HG03354 (cell line): ENCODE results near the gene USP22.

Experiments used
- ATAC-seq: cut with Tn5 transposase; IDR thresholded peaks from one replicate; pipeline ENCODE4 v1.9.1; 2021; ENCODE audit warnings: mild to moderate bottlenecking; ENCODE audit not compliant: unreplicated experiment, poor library complexity, severe bottlenecking

USP22 gene

GRCh38 chr17:21025451-21025850 lies 17.4 kb downstream of the USP22 start:
- ATAC-seq, result no peak

- ATAC-seq, result no peak
Measured at GRCh38 chr17:21024024-21024423, 18.8 kb downstream of the USP22 start.

- no peak for ATAC-seq
Measured at GRCh38 chr17:21021208-21021803, 21.5 kb downstream of the USP22 start.

GRCh38 chr17:21020622-21021021 lies 22.2 kb downstream of the USP22 start:
- peak; percentile 12 for ATAC-seq

GRCh38 chr17:21019976-21020586 lies 22.7 kb downstream of the USP22 start:
- ATAC-seq, result peak; percentile 44

GRCh38 chr17:21018894-21019293 lies 23.9 kb downstream of the USP22 start:
- ATAC-seq, result no peak

- ATAC-seq, result no peak
Measured at GRCh38 chr17:21017861-21018260, 24.9 kb downstream of the USP22 start.

- no peak for ATAC-seq
Measured at GRCh38 chr17:21017256-21017655, 25.6 kb downstream of the USP22 start.

GRCh38 chr17:21016826-21017225 lies 26.0 kb downstream of the USP22 start:
- no peak for ATAC-seq

GRCh38 chr17:21015564-21015963 lies 27.2 kb downstream of the USP22 start:
- no peak for ATAC-seq

- ATAC-seq, result no peak
Measured at GRCh38 chr17:21014498-21014897, 28.3 kb downstream of the USP22 start.

GRCh38 chr17:21013983-21014382 lies 28.8 kb downstream of the USP22 start:
- no peak for ATAC-seq

GRCh38 chr17:21012736-21013135 lies 30.1 kb downstream of the USP22 start:
- no peak for ATAC-seq

GRCh38 chr17:21010705-21011596 lies 31.9 kb downstream of the USP22 start:
- ATAC-seq, result no peak

GRCh38 chr17:21008992-21009671 lies 33.7 kb downstream of the USP22 start:
- ATAC-seq, result no peak

- no peak for ATAC-seq
Measured at GRCh38 chr17:21008160-21008915, 34.5 kb downstream of the USP22 start.

GRCh38 chr17:21007646-21008045 lies 35.2 kb downstream of the USP22 start:
- ATAC-seq, result no peak

- no peak for ATAC-seq
Measured at GRCh38 chr17:21005803-21006202, 37.0 kb downstream of the USP22 start.

- no peak for ATAC-seq
Measured at GRCh38 chr17:21005367-21005766, 37.4 kb downstream of the USP22 start.
